GM23338 (cell line): ENCODE results near the gene ATG16L2. TPM values are rescaled to one million over a fixed set of nuclear protein-coding genes. Genes with fewer than 3 reads are reported as not detected.

ENCODE experiments used
- ATAC-seq: fragments of 200-7000 bp; cut with Tn5 transposase; 3 replicates; pipeline ENCODE4 v1.9.1; 2020
- DNase-seq: peaks from one replicate; pipeline ENCODE4 v3.0.0-alpha.2; 2015; ENCODE audit warnings: low spot score
- H2AFZ ChIP-seq: fragments of 200-600 bp; sonication (generic); 2 replicates; pipeline ENCODE4 v1.8.0; 2016; ENCODE audit warnings: antibody characterized with exemption, mild to moderate bottlenecking, moderate library complexity
- H3F3A ChIP-seq: fragments of 200-600 bp; sonication (generic); replicated peaks from 2 replicates; pipeline ENCODE4 v1.8.0; 2017; ENCODE audit warnings: antibody characterized with exemption, mixed run types, low read depth
- H3K27ac ChIP-seq: fragments of 200-600 bp; sonication (generic); 2 replicates; pipeline ENCODE4 v1.6.1; 2016; ENCODE audit warnings: low read depth
- H3K27me3 ChIP-seq: fragments of 200-600 bp; sonication (generic); 2 replicates; pipeline ENCODE4 v1.8.0; 2016; ENCODE audit warnings: mild to moderate bottlenecking, mixed run types, moderate library complexity; ENCODE audit not compliant: insufficient read depth
- H3K36me3 ChIP-seq: fragments of 200-600 bp; sonication (generic); 2 replicates; pipeline ENCODE4 v1.8.0; 2016; ENCODE audit warnings: mild to moderate bottlenecking; ENCODE audit not compliant: insufficient read depth
- H3K4me1 ChIP-seq: fragments of 200-600 bp; sonication (generic); 2 replicates; pipeline ENCODE4 v1.8.0; 2016; ENCODE audit warnings: mild to moderate bottlenecking, moderate library complexity; ENCODE audit not compliant: insufficient read depth
- H3K4me2 ChIP-seq: fragments of 200-600 bp; sonication (generic); 2 replicates; pipeline ENCODE4 v1.7.1; 2017; ENCODE audit warnings: mixed run types
- H3K4me3 ChIP-seq: fragments of 200-600 bp; sonication (generic); 2 replicates; pipeline ENCODE4 v1.6.1; 2016; ENCODE audit warnings: mixed run types
- H3K79me2 ChIP-seq: fragments of 200-600 bp; sonication (generic); replicated peaks from 2 replicates; pipeline ENCODE4 v1.8.0; 2017; ENCODE audit warnings: mild to moderate bottlenecking; ENCODE audit not compliant: insufficient read depth
- H3K9me2 ChIP-seq: fragments of 200-600 bp; sonication (generic); 2 replicates; pipeline ENCODE4 v1.8.0; 2017; ENCODE audit not compliant: insufficient read depth
- H4K20me1 ChIP-seq: fragments of 200-600 bp; sonication (generic); replicated peaks from 2 replicates; pipeline ENCODE4 v1.8.0; 2017; ENCODE audit warnings: mild to moderate bottlenecking; ENCODE audit not compliant: insufficient read depth
- H3K27ac Mint-ChIP-seq: 2 replicates; pipeline ENCODE4 v1.8.0; 2020; ENCODE audit warnings: inconsistent platforms, mild to moderate bottlenecking, moderate library complexity, mixed read lengths
- H3K27me3 Mint-ChIP-seq: 3 replicates; pipeline ENCODE4 v1.8.0; 2022; ENCODE audit warnings: low read depth, mild to moderate bottlenecking, moderate library complexity, mixed read lengths, inconsistent platforms; ENCODE audit not compliant: insufficient read depth, poor library complexity
- H3K36me3 Mint-ChIP-seq: 3 replicates; pipeline ENCODE4 v1.8.0; 2021; ENCODE audit warnings: low read depth, mild to moderate bottlenecking, inconsistent platforms, moderate library complexity, mixed read lengths
- H3K4me1 Mint-ChIP-seq: 3 replicates; pipeline ENCODE4 v1.8.0; 2020; ENCODE audit warnings: mild to moderate bottlenecking, inconsistent platforms, mixed read lengths
- H3K4me3 Mint-ChIP-seq: 3 replicates; pipeline ENCODE4 v1.8.0; 2021; ENCODE audit warnings: moderate library complexity, mild to moderate bottlenecking, inconsistent platforms, mixed read lengths
- H3K9me3 Mint-ChIP-seq: 3 replicates; pipeline ENCODE4 v1.8.0; 2020; ENCODE audit warnings: moderate library complexity, mild to moderate bottlenecking, inconsistent platforms, mixed read lengths
- CREB1 ChIP-seq: fragments of 250-450 bp; sonication (Bioruptor Pico); IDR thresholded peaks from 2 replicates; pipeline ENCODE4 v1.5.0; 2020; ENCODE audit warnings: low read depth, mild to moderate bottlenecking, moderate library complexity
- CTCF ChIP-seq, 2 experiments: fragments of 200-600 bp in 1 of 2; sonication (generic) in 1 of 2; conservative IDR thresholded peaks; 2 replicates each; pipeline versions ENCODE4 v1.5.1 to v1.6.1; 2016 to 2017; ENCODE audit warnings: antibody characterized with exemption in 2 of 2, low read depth in 2 of 2, mild to moderate bottlenecking in 2 of 2, moderate library complexity in 1 of 2
- ETS1 ChIP-seq: IDR thresholded peaks from 2 replicates; pipeline ENCODE4 v1.6.1; 2016; ENCODE audit warnings: antibody characterized with exemption
- EZH2 ChIP-seq: fragments of 200-600 bp; sonication (generic); IDR thresholded peaks from one replicate; pipeline ENCODE4 v1.8.0; 2017; ENCODE audit warnings: antibody characterized with exemption, mild to moderate bottlenecking, low read depth; ENCODE audit not compliant: unreplicated experiment
- EZH2phosphoT487 ChIP-seq: fragments of 200-600 bp; sonication (generic); IDR thresholded peaks from one replicate; pipeline ENCODE4 v1.8.1; 2018; ENCODE audit warnings: antibody characterized with exemption; ENCODE audit not compliant: unreplicated experiment
- JUNB ChIP-seq: IDR thresholded peaks from one replicate; pipeline ENCODE4 v1.6.1; 2016; ENCODE audit warnings: antibody characterized with exemption; ENCODE audit not compliant: unreplicated experiment
- NANOG ChIP-seq: IDR thresholded peaks from 2 replicates; pipeline ENCODE4 v1.6.1; 2016; ENCODE audit warnings: antibody characterized with exemption, borderline replicate concordance
- POLR2AphosphoS5 ChIP-seq: IDR thresholded peaks from 2 replicates; pipeline ENCODE4 v1.6.1; 2016; ENCODE audit warnings: antibody characterized with exemption, low read depth
- REST ChIP-seq: IDR thresholded peaks from one replicate; pipeline ENCODE4 v1.6.1; 2018; ENCODE audit warnings: antibody characterized with exemption; ENCODE audit not compliant: unreplicated experiment
- STAT1 ChIP-seq: IDR thresholded peaks from one replicate; pipeline ENCODE4 v1.6.1; 2016; ENCODE audit warnings: antibody characterized with exemption; ENCODE audit not compliant: unreplicated experiment
- ZNF114 ChIP-seq: fragments of 250-450 bp; sonication (Bioruptor Pico); IDR thresholded peaks from 2 replicates; pipeline ENCODE4 v1.5.0; 2020; ENCODE audit warnings: mild to moderate bottlenecking, moderate library complexity
- ZNF331 ChIP-seq: fragments of 250-450 bp; sonication (Bioruptor Pico); IDR thresholded peaks from 2 replicates; pipeline ENCODE4 v1.5.0; 2020; ENCODE audit warnings: low read depth, mild to moderate bottlenecking, moderate library complexity
- ZNF462 ChIP-seq: fragments of 250-450 bp; sonication (Bioruptor Pico); IDR thresholded peaks from 2 replicates; pipeline ENCODE4 v1.5.0; 2020; ENCODE audit warnings: mild to moderate bottlenecking, moderate library complexity
- polyA plus RNA-seq: library from polyadenylated mRNA; unstranded; fragments of >200 nt; fragmentation: Nextera tagmentation; extraction: Ambion mirVana; gene quantifications from 2 replicates; pipeline ENCODE4 v1.2.1, GENCODE V29; 2016
- total RNA-seq: library from RNA; depleted of rRNA; stranded (reverse); fragments of >200 nt; shearing (Covaris generic); gene quantifications from 2 replicates; pipeline ENCODE4 v1.2.3, GENCODE V29; 2014

The ATG16L2 gene
- total and polyA plus RNA-seq, 2 experiments from 2014 or later, result 9.6 to 24.6 TPM

GRCh38 chr11:72825661-72826060 is 11.4 kb downstream of the ATG16L2 start:
- H3K9me3 Mint-ChIP-seq, result no peaks in the 10 kb centered on the region; the same call in 2 of the 3 replicates
- H3K4me3 ChIP-seq, result no peak overlapping the region
- 0 out of 2 replicates have a peak, but pooled peaks cover 3% of the 10 kb centered on the region for H3F3A ChIP-seq
- peaks cover 26% of the 10 kb centered on the region for H3K27me3 Mint-ChIP-seq
- H3K9me2 ChIP-seq, result no peaks in the 10 kb centered on the region
- no peaks in the 10 kb centered on the region; the same call in 2 of the 3 replicates for H3K36me3 Mint-ChIP-seq
- no peaks in the 10 kb centered on the region for H3K36me3 ChIP-seq
- H2AFZ ChIP-seq, result no peak overlapping the region
- H3K4me1 ChIP-seq, result no peaks in the 10 kb centered on the region
- H3K27me3 ChIP-seq, result peaks cover 17% of the 10 kb centered on the region
- no peak overlapping the region for H3K4me2 ChIP-seq
- H3K4me1 Mint-ChIP-seq, result peaks cover 7% of the 10 kb centered on the region
- ATAC-seq (no peak), DNase-seq (no peak)
- no peaks in the 10 kb centered on the region for H3K79me2 ChIP-seq
- no peak overlapping the region for H3K27ac Mint-ChIP-seq
- TF ChIP-seq CTCF (conservative IDR thresholded peaks at IDR 0.05; ENCODE audit: low read depth in 2 of 2) (no peak), ZNF114 (CRISPR knock-in tag) (no peak), REST (no peak), ZNF331 (no peak), ZNF462 (CRISPR knock-in tag) (no peak), POLR2AphosphoS5 (no peak), EZH2phosphoT487 (no peak), NANOG (no peak), JUNB (no peak), STAT1 (no peak), CREB1 (CRISPR knock-in tag) (no peak), ETS1 (no peak), EZH2 (no peak)
- H4K20me1 ChIP-seq, result 0 out of 2 replicates have a peak, but pooled peaks cover 2% of the 10 kb centered on the region
- H3K4me3 Mint-ChIP-seq, result no peak overlapping the region
- no peak overlapping the region for H3K27ac ChIP-seq
